AG08396 (cell line): Measurements from ENCODE around the gene GFAP.

Source experiments
- DNase-seq: peaks from one replicate; pipeline ENCODE4 v3.0.0; 2012; ENCODE audit warnings: low spot score, mixed read lengths

The GFAP gene

DNA sequence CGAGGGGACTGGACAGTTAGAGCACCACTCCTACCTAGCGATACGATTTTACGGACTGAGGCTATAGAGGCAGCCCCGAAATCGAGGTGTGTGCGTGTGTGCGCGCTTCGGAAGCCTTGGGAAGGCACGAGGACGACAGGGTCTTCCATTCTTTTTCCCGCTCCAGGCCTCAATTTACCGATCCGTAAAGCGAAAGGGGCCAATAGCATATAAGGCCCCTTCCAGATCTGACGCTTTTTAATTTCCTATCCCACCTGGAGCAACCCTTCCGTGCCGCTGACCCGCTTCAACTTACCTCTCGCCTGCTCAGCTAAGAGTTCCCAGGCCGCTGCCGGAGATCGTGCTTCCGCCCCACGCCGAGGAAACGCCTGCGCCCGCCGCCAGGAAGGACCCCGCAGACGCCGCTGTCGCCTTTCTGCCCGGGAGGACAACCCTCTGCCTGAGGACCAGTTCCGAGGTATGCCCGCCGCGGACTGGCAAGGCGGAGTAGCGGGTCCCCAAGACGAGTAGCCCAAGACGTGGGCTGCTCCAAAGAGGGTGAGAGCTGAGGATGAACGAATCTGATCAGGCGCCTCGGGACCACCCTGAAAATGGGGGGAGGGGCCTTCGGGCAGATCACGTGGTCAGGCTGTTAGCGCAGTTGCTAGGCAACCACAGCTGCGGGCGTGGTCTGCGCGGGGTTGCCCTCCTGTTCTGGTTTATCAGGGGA is 16.1 kb downstream of the GFAP start, which contains the start of gene EFTUD2:
EFTUD2 (minus strand) TSS at position 372 of the 709 bp plus-strand sequence. CDS start 4,924 bp downstream, outside the sequence.
- peak; percentile 92 for DNase-seq

- no peak for DNase-seq
Measured at GRCh38 chr17:44898768-44899073, 16.6 kb downstream of the GFAP start.

DNA sequence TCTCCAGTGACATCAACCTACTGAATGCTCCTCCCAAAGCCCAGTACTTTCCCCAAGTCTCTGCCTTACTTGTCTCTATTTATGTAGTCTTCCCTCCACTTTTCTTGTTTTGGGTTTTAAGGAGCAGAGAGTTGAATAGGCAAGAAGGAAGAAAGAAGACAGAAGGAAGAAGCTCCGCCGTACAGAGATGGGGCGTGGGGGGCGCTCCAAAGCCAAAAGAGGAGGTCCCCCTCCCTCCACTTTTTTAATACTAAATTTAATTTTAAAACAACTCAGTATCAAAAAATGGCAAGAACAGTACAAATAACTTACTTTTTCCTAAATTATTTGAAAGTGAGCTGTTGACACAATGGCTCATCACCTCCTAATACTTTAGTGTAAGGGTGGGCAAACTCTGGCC is 20.7 kb downstream of the GFAP start:
- DNase-seq, result no peak

DNA sequence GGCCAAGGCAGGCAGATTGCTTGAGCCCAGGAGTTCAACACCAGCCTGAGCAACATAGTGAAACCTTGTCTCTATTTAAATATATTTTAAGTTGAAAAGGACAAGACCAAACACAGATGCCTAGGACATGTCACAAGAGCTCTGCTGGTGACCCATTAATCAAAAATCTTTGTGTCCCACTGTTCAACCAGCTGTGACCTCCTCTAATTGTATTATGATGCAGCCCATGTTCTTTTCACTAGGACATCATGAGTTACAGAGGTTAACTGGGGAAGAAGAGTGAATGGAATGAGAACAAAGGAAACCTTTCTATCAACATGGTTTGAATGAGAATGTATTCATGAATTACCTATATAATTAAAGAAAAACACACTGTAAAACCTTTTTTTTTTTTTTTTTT is 23.1 kb downstream of the GFAP start:
- no peak for DNase-seq

GRCh38 chr17:44889003-44889402 is 26.3 kb downstream of the GFAP start:
- no peak for DNase-seq

- no peak for DNase-seq
Measured at GRCh38 chr17:44887971-44888954, 27.0 kb downstream of the GFAP start.

DNA sequence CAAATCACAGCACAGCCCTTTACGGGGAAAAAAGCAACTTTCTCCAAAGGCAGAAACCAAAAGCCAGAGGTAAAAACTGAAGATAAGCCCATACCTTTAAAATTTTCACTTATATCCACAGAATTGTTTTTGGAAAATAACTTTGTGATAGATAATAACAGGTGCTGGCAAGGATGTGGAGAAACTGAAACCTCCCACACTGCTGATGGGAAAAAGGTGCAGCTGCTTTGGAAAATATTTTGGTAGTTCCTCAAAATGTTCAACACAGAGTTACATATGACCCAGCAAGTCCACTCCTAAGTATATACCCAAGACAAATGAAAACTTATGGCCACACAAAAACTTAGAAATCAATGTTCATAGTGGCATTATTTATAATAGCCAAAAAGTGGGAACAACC is 28.3 kb downstream of the GFAP start:
- DNase-seq, result no peak

DNA sequence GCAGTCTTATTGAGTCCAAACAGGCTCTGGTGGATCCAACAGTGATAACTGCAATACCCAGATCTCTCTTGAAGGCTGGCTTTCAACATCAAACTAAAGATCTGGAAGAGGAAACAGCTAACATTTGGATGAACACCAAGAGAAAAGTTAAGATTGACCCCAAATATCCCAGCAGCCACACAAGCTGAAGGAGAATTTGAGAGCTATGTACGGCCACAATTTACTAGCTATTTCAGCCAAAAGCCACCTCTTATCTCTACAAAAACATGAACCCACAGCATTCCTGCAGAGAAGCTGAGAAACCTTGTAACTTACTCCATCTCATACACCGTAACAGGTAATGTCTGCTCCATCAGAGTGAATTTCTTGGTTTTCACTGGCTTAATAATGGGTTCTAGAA is 30.4 kb downstream of the GFAP start:
- DNase-seq, result no peak

DNA sequence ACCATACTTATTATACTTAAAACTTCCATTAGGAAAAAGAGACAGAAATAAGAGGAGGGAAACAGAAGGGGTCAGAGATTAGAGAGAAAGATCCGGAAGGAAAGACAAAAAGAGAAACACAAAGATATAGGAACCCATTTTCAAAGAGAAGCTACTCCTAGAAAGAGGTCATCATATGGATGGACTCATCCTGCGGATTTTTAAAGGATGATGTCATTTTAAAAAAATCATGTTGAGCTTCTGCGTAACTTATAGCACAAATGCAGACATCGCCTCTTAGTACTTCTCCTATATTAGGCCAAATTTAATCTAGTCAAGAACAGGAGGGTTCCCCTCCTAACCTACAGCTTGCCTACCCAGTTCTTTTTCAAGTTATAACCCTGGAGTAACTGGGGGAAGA is 34.2 kb downstream of the GFAP start:
- no peak for DNase-seq

DNA sequence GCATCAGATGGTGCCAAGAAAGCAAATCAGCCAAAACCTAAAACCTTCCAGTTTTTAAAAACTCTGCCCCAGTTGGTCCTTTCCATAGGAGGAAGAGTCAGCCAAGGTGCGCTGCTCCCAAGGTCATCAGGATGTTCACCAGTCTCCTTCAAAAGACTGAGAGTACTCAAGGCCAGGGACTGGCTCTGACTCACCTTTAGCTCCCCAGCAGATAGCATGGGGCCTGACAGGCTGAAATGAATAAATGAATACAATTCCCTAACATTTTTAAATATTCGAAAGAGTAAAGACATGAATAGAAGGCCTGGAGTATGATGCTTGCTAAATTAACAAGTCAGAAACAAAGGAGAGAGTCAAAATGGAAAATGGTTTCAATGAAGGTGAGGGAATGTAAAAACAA is 35.2 kb downstream of the GFAP start:
- no peak for DNase-seq

DNA sequence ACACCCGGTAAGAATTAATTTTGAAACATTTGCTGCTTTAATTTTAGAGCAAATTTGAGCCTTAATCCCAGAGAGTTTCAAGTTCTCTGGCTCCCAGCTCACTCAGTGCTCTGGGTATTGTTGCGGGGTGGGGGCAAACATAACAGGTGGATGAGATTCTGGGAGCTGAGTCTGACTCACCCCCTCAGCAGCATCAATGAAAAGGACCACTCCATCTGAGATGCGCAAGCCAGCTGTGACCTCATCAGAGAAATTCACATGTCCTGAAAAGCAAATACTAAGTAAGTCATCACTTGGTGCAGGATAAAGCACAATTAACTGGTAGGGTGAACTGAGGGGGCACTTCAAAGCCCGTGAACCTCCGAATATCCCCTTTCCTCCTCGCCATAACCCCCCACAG is 35.9 kb downstream of the GFAP start:
- no peak for DNase-seq

DNA sequence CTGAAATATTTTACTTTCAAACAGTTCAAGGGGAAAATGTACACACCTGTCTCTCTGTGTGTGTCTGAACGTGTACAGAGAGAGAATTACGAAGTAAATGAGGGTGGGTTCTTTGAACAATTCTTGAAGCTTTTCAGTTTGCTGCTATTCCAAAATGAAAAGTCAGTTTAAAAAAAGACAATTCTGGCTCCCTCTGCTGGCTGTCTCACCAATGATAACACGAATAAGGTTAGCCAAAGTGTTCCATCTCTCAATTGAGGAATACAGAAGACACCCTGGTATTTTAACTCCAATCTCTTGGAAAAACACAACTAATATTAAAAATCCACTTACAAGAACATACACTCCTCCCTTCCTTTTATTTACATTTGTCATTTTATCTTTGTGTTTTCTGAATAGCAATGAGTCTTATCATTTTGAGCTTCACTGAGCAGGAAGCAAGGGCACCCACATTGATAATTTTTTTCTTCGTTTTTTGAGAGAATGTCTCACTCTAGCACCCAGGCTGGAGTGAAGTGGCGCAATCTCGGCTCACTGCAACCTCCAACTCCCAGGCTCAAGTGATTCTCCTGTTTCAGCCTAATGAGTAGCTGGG is 36.6 kb downstream of the GFAP start:
- DNase-seq, result peak; percentile 32

GRCh38 chr17:44877121-44877520 is 38.2 kb downstream of the GFAP start:
- no peak for DNase-seq

- DNase-seq, result no peak
Measured at GRCh38 chr17:44875761-44876160, 39.5 kb downstream of the GFAP start.

GRCh38 chr17:44872131-44872768 is 43.0 kb downstream of the GFAP start:
- DNase-seq, result no peak

DNA sequence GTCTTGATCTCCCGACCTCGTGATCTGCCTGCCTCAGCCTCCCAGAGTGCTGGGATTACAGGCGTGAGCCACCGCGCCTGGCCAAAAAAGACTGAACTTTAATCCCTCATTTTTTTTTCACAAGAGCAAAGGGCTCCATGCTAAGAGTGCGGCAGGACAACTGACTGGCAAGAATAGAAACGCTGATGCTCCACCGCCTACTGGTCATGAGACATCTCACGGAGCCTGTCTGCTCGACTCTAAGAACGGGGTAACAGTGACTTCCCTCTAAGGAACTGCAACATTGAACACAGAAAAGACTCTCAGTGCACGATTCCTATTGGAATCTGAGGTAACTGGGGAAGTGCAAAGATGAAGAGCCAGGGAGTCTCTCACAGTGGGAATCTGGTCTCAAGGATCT is 43.7 kb downstream of the GFAP start:
- no peak for DNase-seq

GRCh38 chr17:44867841-44868240 is 47.5 kb downstream of the GFAP start:
- DNase-seq, result no peak

DNA sequence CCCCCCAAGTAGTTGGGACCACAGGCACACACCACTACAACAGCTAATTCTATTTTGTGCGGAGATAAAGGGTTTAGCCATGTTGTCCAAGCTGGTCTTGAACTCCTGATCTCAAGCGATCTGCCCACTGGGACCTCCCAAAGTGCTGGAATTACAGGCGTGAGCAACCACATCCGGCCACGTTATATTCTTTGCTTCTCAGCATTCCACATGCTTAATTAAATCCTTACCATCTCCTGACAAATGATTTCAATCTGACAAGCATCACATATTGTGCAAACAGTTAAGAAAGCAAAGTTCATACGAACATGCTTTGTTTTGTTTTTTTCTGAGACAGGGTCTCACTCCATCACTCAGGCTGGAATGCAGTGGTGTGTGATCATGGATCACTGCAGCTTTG is 49.4 kb downstream of the GFAP start:
- DNase-seq, result no peak

DNA sequence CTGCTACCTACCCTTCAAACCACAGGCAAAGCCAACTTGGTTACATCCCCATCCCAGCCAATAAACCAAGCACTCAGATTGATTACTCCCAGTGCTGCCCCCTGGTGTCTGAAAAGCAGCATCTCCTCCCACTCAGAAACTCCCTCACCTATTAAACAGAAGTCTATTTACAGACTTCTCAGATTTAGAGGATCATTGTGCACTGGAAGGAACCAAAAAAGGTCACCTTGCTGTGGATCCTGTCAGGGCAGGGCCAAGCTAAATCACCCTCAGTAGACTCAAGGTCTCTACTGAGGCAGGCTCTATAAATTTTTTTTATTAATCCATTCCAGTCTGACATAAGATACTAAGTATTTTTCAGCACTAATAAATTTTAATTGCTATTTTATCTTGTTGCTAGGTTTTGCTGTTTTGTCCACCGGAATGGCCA is 50.1 kb downstream of the GFAP start:
- peak; percentile 75 for DNase-seq

DNA sequence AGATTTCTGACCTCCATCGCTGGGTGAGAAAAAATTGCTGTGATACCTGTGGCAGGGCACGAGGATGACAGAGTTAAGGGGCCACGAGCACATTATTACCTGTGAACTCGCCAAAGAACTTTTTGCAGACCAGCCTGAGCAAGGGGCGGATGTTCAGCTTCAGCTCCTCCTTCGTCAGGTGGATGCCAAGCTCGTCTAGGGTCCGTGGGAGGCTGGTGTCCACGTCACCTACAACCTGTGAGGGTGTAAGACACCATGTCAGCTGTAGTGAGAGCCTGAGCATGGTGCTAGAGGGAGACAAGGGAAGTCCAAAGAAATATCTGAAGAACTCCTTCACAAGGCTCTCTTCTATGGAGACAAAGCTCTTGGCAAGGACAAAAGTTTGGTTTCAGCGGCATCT is 50.5 kb downstream of the GFAP start:
- DNase-seq, result no peak

DNA sequence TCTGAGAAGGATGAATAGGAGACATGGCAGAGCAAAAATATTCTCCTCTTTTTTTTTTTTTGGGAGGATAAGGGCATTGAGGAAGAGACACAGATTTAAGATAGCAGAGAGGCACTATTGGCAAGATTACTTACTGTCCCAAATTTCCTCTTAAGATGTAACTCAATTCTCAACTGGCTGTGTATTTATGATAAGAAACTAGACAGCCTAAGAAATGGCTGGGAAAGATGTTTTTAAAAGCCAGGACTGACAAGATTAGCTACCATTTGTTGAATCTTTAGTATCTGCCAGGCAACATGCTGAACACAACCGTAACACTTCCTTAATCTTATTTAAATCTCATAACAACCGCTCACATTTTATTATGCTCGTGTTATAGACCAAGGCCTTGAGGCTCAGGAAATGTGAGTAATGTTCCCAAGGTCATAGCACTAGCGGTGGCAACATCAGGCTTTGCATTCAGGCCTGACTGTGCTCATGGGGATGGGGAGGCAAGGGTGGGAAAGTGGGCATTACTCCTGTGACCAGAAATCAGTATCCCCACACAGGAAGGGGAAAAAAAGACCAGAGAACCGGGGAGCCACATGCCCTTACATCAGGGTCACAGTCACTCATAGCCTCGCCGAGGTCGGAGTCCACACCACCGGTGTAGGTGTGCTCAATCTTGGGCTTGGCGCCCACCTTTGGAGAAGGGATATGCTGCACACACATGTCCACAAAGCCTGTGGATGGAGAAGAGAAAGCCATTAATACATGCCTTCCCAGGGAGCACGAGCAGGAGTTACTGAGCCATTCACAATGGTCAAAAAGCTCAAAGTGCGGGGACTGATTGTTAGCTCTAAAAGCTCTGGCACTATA is 52.0 kb downstream of the GFAP start:
- DNase-seq, result no peak
